HG02870 (cell line): ENCODE results near the gene BCL11A.

ENCODE experiments used
- ATAC-seq: cut with Tn5 transposase; IDR thresholded peaks from one replicate; pipeline ENCODE4 v1.9.1; 2021; ENCODE audit warnings: mild to moderate bottlenecking, moderate library complexity; ENCODE audit not compliant: unreplicated experiment

The BCL11A gene

GRCh38 chr2:60488291-60488690, 65.2 kb downstream of the BCL11A start:
- ATAC-seq = peak; percentile 67

GRCh38 chr2:60487174-60487573, 66.3 kb downstream of the BCL11A start:
- ATAC-seq = no peak

- no peak for ATAC-seq
These were observed 66.9 kb downstream of the BCL11A start for GRCh38 chr2:60486551-60486950.

DNA sequence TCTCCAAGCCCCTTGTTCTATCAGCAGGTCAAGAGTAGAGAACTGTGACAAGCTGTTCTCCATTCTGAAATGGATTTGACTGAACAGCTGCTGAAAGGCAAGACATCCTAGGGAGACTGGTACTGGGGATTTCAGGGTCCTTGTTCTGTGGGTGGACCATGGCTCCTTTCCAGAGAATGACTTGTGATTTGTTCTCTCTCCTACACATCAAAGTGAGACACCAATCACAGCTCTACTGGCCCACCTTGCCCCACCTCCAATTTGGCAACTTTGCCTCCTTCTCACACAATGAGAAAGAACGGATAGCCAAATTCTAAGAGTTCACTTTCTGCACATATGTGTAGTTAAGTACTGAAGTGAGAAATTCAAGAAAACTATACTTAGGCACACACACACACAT, 67.4 kb downstream of the BCL11A start:
- ATAC-seq = no peak

- ATAC-seq = no peak
These were observed 67.9 kb downstream of the BCL11A start for GRCh38 chr2:60485550-60485949.

GRCh38 chr2:60485055-60485454, 68.4 kb downstream of the BCL11A start:
- no peak for ATAC-seq

DNA sequence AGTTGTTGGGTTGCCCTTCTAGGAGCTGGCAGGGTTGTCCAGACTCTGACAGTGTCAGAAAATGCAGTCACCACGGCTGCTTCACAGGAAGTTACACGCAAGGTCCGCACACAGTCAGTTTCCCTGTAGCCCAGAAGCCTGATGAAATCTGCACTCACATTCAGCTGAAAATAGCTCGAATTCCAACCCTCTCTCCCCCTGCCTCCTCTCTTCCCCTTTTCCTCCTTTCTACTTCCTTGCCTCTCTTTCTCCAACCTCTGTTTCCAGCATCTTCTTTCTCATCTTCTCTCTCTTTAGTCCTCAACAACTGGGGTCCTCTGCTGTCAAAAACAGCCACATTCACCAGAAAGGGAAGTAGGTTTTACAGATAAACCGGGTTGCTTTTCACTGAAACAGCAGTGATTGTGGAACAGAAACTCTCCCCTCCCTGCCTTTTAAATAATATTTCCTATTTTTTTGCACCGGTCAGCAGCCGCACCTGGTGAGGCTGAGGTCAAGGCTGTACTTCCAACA, 69.3 kb downstream of the BCL11A start:
- no peak for ATAC-seq

DNA sequence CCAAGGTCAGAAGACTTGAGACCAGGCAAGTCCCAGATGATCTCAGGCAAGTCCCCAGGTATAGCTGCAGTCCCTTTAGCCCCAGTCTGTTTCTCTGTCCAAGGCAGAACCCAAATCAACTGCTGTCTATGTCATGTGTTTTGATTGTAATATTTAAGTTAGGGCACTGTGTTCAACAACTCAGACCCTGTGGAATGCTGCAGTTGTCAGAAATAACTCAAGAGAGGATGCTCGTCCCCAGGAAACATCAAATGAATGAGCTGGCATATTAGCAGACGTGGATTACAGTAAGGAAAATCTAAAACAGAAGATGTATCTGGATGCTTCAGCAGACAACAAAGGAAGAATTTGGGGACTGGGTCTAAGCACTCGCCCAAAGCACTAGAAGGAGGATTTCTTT, 70.1 kb downstream of the BCL11A start:
- no peak for ATAC-seq

DNA sequence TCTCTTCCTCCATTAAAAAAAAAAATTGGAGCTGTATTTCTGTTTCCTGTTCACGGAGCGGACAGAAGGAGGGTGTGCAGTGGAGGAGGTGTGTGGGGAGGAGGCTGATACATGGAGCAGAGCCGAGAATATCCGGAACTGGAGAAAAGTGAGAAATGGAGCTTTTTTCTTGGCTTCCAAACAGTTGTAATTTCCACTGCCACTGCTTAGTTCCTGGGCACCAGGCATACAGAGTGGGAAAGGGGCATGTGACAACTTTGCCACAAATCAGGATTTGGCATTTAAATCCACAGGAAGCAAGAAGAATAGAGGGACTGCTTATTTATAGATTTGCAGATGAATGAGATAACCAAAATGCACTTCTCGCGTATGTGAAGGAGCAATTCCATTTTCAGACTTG, 71.2 kb downstream of the BCL11A start:
- no peak for ATAC-seq

DNA sequence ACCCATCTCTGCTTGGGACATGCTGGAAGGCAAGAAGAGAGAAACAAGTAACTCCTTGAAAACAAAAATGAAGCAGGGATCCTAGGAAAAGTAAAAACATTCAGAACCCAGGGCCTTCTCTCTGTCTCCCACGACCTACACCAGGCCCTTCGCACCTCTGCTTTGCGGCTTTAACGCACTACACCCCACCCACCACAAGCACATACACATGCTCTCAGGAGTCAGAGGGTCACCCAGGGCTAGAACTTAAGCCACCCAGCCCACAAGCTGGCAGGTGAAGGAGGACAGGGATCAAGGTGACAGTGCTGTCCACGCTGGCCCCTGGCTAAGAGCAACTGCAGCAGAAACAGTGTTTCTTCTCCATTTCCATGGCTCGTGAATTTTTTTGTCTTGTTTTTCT, 72.2 kb downstream of the BCL11A start:
- ATAC-seq = no peak

GRCh38 chr2:60480089-60480773, 73.2 kb downstream of the BCL11A start:
- no peak for ATAC-seq

DNA sequence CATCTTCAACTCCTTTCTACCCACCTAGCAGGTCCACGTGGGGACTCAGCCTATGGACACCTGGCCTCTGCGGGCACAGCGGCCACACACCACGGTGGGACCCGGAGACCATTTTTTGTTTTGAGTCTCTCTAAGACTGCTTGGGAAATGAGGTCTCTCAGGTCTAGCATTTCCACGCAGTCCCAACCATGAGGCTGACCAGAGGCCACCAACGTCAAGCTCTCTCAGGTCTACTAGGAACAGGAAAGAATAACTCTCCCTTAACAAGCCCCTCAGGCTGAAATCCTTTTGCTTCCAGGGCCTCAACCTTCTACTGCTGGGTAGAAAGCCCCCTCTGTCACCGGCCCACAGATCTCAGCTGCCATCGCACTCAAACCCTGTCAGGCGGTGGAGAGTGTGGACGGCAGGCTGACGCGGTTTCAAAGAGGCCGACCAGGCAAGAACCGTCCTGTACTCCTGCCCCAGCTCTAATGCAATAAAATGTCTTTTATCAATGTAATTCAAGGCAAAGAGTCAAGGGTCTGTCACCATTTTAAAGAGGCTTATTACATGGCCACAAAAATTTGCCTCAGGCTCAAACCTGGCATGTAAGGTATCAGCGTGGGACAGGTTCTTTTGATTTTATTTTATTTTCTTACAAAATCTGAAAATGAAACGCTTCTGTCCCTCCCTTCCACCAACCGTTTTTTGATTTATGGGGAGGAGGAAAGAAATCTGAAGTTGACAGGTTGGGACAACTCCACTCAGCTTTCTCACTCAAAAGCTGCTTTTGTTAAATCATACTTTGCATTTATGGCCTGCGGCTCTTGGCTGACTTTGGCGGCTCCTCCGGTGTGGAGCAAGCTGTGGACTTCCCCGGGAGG, 74.0 kb downstream of the BCL11A start:
- no peak for ATAC-seq

DNA sequence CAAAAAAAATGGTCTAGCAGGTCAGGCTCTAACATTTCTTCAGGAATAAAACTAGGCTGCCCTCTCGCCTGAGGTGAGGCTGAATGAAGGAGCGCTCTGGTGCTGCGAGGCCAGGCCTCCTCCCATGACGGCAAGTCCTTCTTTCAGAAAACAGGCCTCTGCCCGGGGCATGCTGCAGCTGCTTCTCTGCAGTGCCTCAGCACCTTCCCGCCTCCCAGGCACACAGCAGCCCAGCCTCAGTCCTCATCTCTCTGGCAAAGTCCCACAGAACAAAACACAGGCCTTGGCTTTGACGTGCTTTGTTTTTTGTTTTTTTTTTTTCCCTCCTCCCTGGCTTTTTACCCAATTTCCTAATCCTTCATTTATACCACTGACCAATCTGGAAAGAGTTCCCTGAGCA, 74.8 kb downstream of the BCL11A start:
- no peak for ATAC-seq

- ATAC-seq = no peak
These were observed 77.1 kb downstream of the BCL11A start for GRCh38 chr2:60476206-60476954.

GRCh38 chr2:60475123-60475830, 78.2 kb downstream of the BCL11A start:
- ATAC-seq = no peak

DNA sequence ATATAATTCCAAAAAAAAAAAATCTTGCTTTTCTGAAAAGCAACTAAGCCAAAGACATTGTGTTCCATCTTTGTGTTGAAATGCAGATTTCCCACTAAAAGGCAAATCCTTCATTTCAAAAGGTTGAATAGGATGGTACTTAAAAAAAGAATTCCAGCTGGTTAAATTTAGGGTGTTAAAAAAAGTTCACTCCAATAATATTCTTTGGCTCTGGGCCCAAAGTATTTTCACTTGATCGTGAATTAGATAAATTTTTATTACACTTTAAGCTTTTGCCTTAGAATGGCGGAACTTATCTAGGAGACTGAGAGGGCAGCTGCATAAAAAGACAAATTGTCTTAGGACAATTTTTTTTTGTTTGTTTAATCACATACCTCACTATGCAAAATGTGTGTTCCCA, 79.2 kb downstream of the BCL11A start:
- no peak for ATAC-seq

DNA sequence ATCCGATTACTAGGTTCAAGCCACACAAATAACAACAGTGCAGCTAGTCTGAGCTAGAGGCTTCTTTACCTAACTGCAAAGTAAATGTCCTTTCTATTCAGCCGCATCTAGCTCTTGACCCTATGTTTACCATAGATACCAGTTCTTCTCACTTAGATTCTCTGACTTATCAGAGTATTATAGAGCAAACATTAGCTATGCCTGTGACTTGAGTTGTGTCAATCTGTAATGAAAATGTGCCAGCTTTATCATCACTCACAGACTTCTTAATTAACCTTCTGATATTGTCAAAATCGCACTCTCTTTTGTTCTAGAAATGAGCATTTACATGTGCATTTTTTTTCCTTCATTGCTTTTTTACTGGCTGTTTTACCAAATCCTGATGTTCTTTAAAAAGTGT, 79.9 kb downstream of the BCL11A start:
- ATAC-seq = no peak

GRCh38 chr2:60472663-60473289, 80.7 kb downstream of the BCL11A start:
- ATAC-seq = no peak

DNA sequence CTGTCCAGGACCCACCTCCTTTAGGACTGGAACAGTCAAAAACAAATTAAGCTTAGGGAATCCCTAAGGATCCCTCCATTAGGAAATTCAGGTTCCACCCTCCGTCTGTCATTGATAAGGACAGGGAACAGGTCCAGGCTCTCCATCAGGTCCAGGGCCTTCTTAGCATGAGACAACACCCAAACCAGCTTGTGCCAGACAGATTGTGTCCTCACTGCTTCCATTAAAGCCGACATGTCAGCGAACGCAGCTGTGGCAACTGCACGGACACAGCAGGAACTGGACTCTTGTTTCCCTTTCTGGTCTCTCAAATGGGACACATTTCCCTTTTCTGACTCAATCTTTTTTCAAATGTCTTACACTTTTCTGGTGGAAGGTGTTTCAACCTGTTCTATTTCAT, 81.4 kb downstream of the BCL11A start:
- no peak for ATAC-seq

DNA sequence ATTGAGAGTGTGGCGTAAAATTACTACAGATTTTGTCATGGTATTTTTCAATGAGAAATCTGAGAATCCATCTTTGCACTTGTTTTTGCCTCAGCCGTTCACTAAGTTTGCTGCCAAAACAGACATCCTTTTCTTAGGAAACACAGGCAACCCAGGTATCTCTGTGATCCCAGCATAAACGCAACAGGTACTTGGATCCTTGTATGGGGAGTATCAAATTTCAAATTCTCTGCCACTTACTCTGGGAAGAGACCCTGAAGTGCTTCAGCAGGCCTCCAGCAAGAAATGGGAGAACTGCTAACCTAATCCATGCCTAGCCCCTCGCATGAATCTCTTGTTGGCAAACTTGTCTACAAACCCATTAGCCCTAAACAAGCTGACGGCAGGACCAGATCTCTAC, 83.1 kb downstream of the BCL11A start:
- no peak for ATAC-seq
